ENCODE measurements around the gene ABCC11. TPM values are rescaled to one million over a fixed set of nuclear protein-coding genes. Genes with fewer than 3 reads are reported as not detected.

Gene ABCC11
- polyA plus RNA-seq, 1 donor = 0.20 TPM

GRCh38 chr16:48131201-48131935 lies 116.0 kb downstream of the ABCC11 start:
- DNase-seq = no peak

GRCh38 chr16:48129926-48130325 lies 117.4 kb downstream of the ABCC11 start:
- no peak for DNase-seq

- no peak for DNase-seq
Observed at GRCh38 chr16:48128769-48129168, 118.6 kb downstream of the ABCC11 start.

GRCh38 chr16:48126801-48127644 lies 120.3 kb downstream of the ABCC11 start:
- DNase-seq = no peak

- no peak for DNase-seq
Observed at GRCh38 chr16:48125888-48126287, 121.5 kb downstream of the ABCC11 start.

GRCh38 chr16:48124266-48124665 lies 123.1 kb downstream of the ABCC11 start:
- no peak for DNase-seq

GRCh38 chr16:48123104-48123788 lies 124.1 kb downstream of the ABCC11 start:
- DNase-seq = no peak

- no peak for DNase-seq
Observed at GRCh38 chr16:48121276-48121675, 126.1 kb downstream of the ABCC11 start.

GRCh38 chr16:48118841-48119240 lies 128.5 kb downstream of the ABCC11 start:
- no peak for DNase-seq

- DNase-seq = peak; percentile 45
Observed at GRCh38 chr16:48117217-48118105, 129.9 kb downstream of the ABCC11 start.

Other genes with a start within 250 kb of the ABCC11 start
- gene ABCC12, start 91.5 kb downstream of the ABCC11 start, polyA plus RNA-seq (ENCODE audit: insufficient read length) = 0.13 TPM
- 90.4 TPM for gene LONP2, start 3.2 kb downstream of the ABCC11 start, polyA plus RNA-seq (ENCODE audit: insufficient read length)
- gene SIAH1, start 137.9 kb upstream of the ABCC11 start, polyA plus RNA-seq (ENCODE audit: insufficient read length) = 61.3 TPM

All from left kidney (tissue), 2 donors.